Measurements from ENCODE around the gene SPNS3.

DNA sequence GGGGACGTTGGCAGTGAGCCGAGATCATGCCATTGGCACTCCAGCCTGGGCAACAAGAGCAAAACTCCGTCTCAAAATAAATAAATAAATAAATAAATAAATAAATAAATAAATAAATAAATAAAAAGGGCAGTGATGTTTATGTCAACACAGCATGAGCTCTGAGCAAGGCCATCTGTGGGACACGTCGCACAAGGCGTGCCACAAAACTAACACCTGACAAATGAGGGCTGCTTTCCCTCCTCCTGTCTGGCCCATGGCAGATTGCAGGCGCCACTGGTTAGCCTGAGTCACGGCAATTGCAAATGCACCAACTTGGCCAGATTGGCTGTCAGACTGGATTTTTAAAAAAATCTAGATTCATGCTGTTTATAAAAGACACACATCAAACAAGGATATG lies 25.9 kb upstream of the SPNS3 start:
- TF ChIP-seq EZH2 (IDR thresholded peaks at IDR 0.05; ENCODE audit: borderline replicate concordance, insufficient read depth, low read depth, low read length, poor library complexity, severe bottlenecking) = no peak
- TF ChIP-seq, protein P1, sequence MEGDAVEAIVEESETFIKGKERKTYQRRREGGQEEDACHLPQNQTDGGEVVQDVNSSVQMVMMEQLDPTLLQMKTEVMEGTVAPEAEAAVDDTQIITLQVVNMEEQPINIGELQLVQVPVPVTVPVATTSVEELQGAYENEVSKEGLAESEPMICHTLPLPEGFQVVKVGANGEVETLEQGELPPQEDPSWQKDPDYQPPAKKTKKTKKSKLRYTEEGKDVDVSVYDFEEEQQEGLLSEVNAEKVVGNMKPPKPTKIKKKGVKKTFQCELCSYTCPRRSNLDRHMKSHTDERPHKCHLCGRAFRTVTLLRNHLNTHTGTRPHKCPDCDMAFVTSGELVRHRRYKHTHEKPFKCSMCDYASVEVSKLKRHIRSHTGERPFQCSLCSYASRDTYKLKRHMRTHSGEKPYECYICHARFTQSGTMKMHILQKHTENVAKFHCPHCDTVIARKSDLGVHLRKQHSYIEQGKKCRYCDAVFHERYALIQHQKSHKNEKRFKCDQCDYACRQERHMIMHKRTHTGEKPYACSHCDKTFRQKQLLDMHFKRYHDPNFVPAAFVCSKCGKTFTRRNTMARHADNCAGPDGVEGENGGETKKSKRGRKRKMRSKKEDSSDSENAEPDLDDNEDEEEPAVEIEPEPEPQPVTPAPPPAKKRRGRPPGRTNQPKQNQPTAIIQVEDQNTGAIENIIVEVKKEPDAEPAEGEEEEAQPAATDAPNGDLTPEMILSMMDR (IDR thresholded peaks at IDR 0.05) = no peak

All from B cell (primary cell).